ENCODE measurements around the gene TIMP2.

TIMP2 gene

DNA sequence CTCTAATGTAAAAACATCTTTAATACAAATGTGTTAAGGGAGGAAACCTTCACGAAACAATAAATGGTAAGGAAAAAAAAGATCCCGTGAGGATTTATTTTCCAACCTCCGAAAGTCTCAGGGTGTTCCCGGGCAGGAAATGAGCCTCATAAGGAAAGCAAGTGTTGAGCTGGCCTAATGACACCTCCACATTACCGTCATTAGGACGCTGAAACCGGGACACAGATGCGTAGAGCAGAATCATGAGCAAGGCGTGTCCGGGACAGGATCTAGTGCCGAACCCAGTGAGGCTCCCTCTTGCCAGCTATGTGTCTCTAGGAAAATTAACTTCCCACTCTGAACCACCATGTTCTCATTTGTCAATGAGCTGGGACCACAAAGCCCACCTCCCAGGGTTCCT lies 120.4 kb downstream of the TIMP2 start:
- TF ChIP-seq YY1 (IDR thresholded peaks at IDR 0.05; ENCODE audit: insufficient read depth, insufficient read length) = no peak
- TF ChIP-seq ZNF274 (IDR thresholded peaks at IDR 0.05; ENCODE audit: low read depth, low read length) = no peak
- no peak for TF ChIP-seq SUZ12 (IDR thresholded peaks at IDR 0.05; ENCODE audit: extremely low read depth, insufficient read depth, insufficient read length)
- Histone ChIP-seq H3K36me3 (ENCODE audit: insufficient read depth, insufficient read length, low read length) (peaks cover 90% of the 10 kb centered on the region), H3K27me3 (ENCODE audit: insufficient read depth, insufficient read length) (no peaks in the 10 kb centered on the region), H3K9me3 (ENCODE audit: insufficient read depth, low read length) (no peaks in the 10 kb centered on the region), H3K4me3 (ENCODE audit: insufficient read length, low read depth) (no peak overlapping the region), H3K9ac (ENCODE audit: insufficient read length, low read depth) (no peak overlapping the region), H3K4me1 (ENCODE audit: insufficient read depth, insufficient read length) (peaks cover 2% of the 10 kb centered on the region)
- no peak for DNase-seq (ENCODE audit: low read depth, low spot score)

DNA sequence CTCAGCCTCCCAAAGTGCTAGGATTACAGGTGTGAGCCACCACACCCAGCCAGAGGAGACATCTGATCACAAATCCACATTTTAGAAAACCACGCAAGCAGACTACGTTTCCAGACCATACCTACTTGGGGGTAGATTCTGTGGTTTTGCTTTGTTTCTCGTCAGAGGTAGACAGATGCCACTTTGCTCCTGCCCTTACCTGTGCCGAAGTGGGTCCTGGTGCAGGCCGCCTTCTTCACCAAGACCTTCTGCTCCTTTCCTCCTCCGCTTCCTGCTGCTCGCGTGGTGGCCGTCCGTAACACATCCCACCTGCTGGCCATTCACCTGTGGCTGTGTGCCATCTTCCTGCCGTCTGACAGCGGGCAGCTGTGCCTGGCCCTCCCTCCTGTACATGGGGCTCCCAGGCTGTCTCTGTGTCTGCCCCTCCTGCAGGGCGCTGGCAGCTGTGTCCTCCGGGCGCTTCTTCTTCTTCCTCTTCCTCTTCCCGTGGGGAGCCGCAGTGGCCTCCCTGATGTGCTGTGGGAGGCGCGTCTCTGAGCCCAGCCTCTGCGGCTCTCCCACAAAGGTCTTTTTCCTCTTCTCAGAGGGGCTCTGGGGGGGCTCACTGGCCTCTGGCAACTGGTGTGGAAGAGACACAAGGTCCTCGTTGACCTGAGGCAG lies 121.9 kb downstream of the TIMP2 start:
- H3K4me1 ChIP-seq (ENCODE audit: insufficient read depth, insufficient read length) = peaks cover 2% of the 10 kb centered on the region
- DNase-seq (ENCODE audit: low read depth, low spot score) = no peak
- TF ChIP-seq YY1 (IDR thresholded peaks at IDR 0.05; ENCODE audit: insufficient read depth, insufficient read length) (no peak), ZNF274 (IDR thresholded peaks at IDR 0.05; ENCODE audit: low read depth, low read length) (no peak), SUZ12 (IDR thresholded peaks at IDR 0.05; ENCODE audit: extremely low read depth, insufficient read depth, insufficient read length) (no peak)
- no peak overlapping the region for H3K9ac ChIP-seq (ENCODE audit: insufficient read length, low read depth)
- H3K4me3 ChIP-seq (ENCODE audit: insufficient read length, low read depth) = no peak overlapping the region
- H3K36me3 ChIP-seq (ENCODE audit: insufficient read depth, insufficient read length, low read length) = peaks cover 90% of the 10 kb centered on the region
- H3K9me3 ChIP-seq (ENCODE audit: insufficient read depth, low read length) = no peaks in the 10 kb centered on the region
- H3K27me3 ChIP-seq (ENCODE audit: insufficient read depth, insufficient read length) = no peaks in the 10 kb centered on the region

Data from NT2/D1 (cell line).